Esophagus muscularis mucosa (tissue), 4 donors: ENCODE data around the gene CPT1A. TPM values are rescaled to one million over a fixed set of nuclear protein-coding genes. Genes with fewer than 3 reads are reported as not detected.

Source experiments
- DNase-seq: peaks from one replicate; pipeline ENCODE4 v3.0.0-alpha.2; 2017; ENCODE audit errors: extremely low spot score
- H3K27ac ChIP-seq, 4 donors: fragments of 200-600 bp; sonication (generic); replicated peaks in 1 of 4; 1 replicate in 3 of 4; 2 replicates in 1 of 4; pipeline ENCODE4 v1.5.1; 2016 to 2019; ENCODE audit warnings: mild to moderate bottlenecking in 1 of 4
- H3K27me3 ChIP-seq, 4 donors: fragments of 200-600 bp; sonication (generic); one replicate each; pipeline versions ENCODE4 v1.5.1 to v1.6.0; 2016 to 2019
- H3K36me3 ChIP-seq, 4 donors: fragments of 200-600 bp; sonication (generic); one replicate each; pipeline ENCODE4 v1.5.1; 2016 to 2019
- H3K4me1 ChIP-seq, 4 donors: fragments of 200-600 bp; sonication (generic); one replicate each; pipeline ENCODE4 v1.5.1; 2016 to 2019
- H3K4me3 ChIP-seq, 4 donors: fragments of 200-600 bp; sonication (generic); 1 replicate in 2 of 4; 2 replicates in 2 of 4; pipeline ENCODE4 v1.5.1; 2016 to 2019; ENCODE audit warnings: mild to moderate bottlenecking in 4 of 4, moderate library complexity in 1 of 4
- H3K9me3 ChIP-seq, 4 donors: fragments of 200-600 bp; sonication (generic); 1 replicate in 3 of 4; 2 replicates in 1 of 4; pipeline ENCODE4 v1.5.1; 2016 to 2019
- EP300 ChIP-seq: sonication (generic); formaldehyde crosslinking; IDR thresholded peaks from one replicate; pipeline ENCODE4 v1.6.1; 2017; ENCODE audit warnings: antibody characterized with exemption
- POLR2A ChIP-seq: fragments of 450-650 bp; IDR thresholded peaks from one replicate; pipeline ENCODE4 v1.6.1; 2017; ENCODE audit warnings: antibody characterized with exemption, moderate library complexity, mild to moderate bottlenecking, low read depth
- POLR2AphosphoS5 ChIP-seq, 2 donors: sonication (generic); formaldehyde crosslinking; IDR thresholded peaks; one replicate each; pipeline ENCODE4 v1.6.1; 2017; ENCODE audit warnings: antibody characterized with exemption in 2 of 2
- WGBS: methylation state at CpG from one replicate; pipeline ENCODE4 v1.1.5; 2018; 5-methylcytosine and 5-hydroxymethylcytosine counted together
- intact Hi-C: fragments of 100-400 bp; cut with DNase I; formaldehyde crosslinking; loops from one replicate; pipeline ENCODE4 v1.15.1; 2023
- total RNA-seq, 4 donors: library from RNA; depleted of rRNA; stranded (reverse); fragments of >200 nt; gene quantifications; one replicate each; pipeline versions ENCODE4 v1.1.0 to v1.2.1, GENCODE V29; 2016
- TF ChIP-seq, protein P1 (sequence below), 3 experiments: fragments of 200-600 bp in 2 of 3; fragments of 450-650 bp in 1 of 3; sonication (generic) in 2 of 3; IDR thresholded peaks; one replicate each; pipeline ENCODE4 v1.5.1; 2017 to 2019; ENCODE audit warnings: antibody characterized with exemption in 3 of 3, mild to moderate bottlenecking in 2 of 3, moderate library complexity in 1 of 3

Gene CPT1A
- total RNA-seq, 4 donors from 2014 or later = 36.1 to 122 (median 77.5) TPM

- H3K27ac ChIP-seq = no peak overlapping the region
- 78% methylated on average over 5 of the region's 5 CpGs for WGBS
- H3K36me3 ChIP-seq = peaks cover 0 to 16% (median 12%) of the 10 kb centered on the region in 4 donors
- no peaks in the 10 kb centered on the region for H3K27me3 ChIP-seq
- no peak for DNase-seq
- intact Hi-C loops = no loop called here
- peaks cover 27 to 53% (median 40%) of the 10 kb centered on the region in 4 donors for H3K4me1 ChIP-seq
- TF ChIP-seq POLR2A (no peak), EP300 (no peak), POLR2AphosphoS5 (IDR thresholded peaks at IDR 0.05) (no peak)
- TF ChIP-seq, protein P1, sequence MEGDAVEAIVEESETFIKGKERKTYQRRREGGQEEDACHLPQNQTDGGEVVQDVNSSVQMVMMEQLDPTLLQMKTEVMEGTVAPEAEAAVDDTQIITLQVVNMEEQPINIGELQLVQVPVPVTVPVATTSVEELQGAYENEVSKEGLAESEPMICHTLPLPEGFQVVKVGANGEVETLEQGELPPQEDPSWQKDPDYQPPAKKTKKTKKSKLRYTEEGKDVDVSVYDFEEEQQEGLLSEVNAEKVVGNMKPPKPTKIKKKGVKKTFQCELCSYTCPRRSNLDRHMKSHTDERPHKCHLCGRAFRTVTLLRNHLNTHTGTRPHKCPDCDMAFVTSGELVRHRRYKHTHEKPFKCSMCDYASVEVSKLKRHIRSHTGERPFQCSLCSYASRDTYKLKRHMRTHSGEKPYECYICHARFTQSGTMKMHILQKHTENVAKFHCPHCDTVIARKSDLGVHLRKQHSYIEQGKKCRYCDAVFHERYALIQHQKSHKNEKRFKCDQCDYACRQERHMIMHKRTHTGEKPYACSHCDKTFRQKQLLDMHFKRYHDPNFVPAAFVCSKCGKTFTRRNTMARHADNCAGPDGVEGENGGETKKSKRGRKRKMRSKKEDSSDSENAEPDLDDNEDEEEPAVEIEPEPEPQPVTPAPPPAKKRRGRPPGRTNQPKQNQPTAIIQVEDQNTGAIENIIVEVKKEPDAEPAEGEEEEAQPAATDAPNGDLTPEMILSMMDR (IDR thresholded peaks at IDR 0.05) = no peak
- H3K9me3 ChIP-seq = no peaks in the 10 kb centered on the region
- no peak overlapping the region for H3K4me3 ChIP-seq
Measured at GRCh38 chr11:68822546-68822945, 19.2 kb downstream of the CPT1A start.

DNA sequence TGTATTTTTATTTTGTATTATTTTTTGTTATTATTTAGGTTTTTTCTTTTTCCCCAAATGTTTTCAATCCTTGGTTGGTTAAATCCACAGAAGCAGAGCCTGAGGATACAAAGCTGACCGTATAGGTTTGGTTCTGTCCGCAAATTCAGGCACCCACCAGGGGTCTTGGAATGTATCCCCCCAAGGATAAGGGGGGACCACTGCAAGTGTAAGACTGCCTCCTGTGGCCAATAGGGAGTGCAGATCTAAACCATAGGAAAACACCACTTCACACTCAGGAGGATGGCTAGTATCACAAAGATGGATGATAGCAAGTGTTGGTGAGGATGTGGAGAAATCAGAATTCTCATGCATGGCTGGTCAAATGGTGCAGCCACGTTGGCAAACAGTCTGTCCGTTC lies 20.0 kb downstream of the CPT1A start:
- TF ChIP-seq EP300 (no peak), POLR2A (no peak), POLR2AphosphoS5 (IDR thresholded peaks at IDR 0.05) (no peak)
- TF ChIP-seq, protein P1 (IDR thresholded peaks at IDR 0.05) = no peak
- Histone ChIP-seq H3K27me3 (no peaks in the 10 kb centered on the region), H3K4me3 (no peak overlapping the region), H3K4me1 (peaks cover 26 to 50% (median 36%) of the 10 kb centered on the region in 4 donors), H3K36me3 (peaks cover 0 to 16% (median 12%) of the 10 kb centered on the region in 4 donors), H3K9me3 (no peaks in the 10 kb centered on the region), H3K27ac (no peak overlapping the region)
- intact Hi-C loops = no loop called here
- DNase-seq = no peak
- WGBS = 77% methylated on average over 3 of the region's 4 CpGs

- intact Hi-C loops = no loop called here
- H3K4me1 ChIP-seq = peaks cover 16 to 39% (median 27%) of the 10 kb centered on the region in 4 donors
- no peaks in the 10 kb centered on the region for H3K27me3 ChIP-seq
- DNase-seq = no peak
- no peak overlapping the region for H3K4me3 ChIP-seq
- 85% methylated on average over 10 of the region's 10 CpGs for WGBS
- no peak for TF ChIP-seq POLR2A
- TF ChIP-seq, protein P1 (IDR thresholded peaks at IDR 0.05) = no peak
- no peak for TF ChIP-seq EP300
- no peak for TF ChIP-seq POLR2AphosphoS5 (IDR thresholded peaks at IDR 0.05)
- H3K27ac ChIP-seq = no peak overlapping the region
- no peaks in the 10 kb centered on the region for H3K9me3 ChIP-seq
- H3K36me3 ChIP-seq = peaks cover 6 to 35% (median 31%) of the 10 kb centered on the region in 4 donors
Measured at GRCh38 chr11:68819362-68819761, 22.4 kb downstream of the CPT1A start.

DNA sequence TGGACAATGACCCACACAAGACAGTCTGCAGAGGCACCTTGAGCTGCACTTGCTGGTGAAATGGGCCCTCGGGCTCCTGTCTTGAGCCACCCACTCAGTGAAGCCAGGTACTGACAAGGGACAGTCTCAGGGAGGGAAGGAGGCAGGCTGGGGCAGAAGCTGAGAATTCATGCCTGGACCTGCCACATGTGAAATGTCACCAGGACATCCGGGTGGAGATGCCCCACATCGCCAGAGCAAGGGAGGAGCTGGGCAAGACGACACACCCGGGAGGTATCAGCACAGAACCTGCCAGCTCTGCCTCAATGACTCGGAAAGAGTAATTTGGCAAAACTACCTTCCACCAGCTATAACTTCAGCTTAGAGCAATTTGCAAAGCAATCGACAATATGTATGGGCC lies 23.5 kb downstream of the CPT1A start:
- Histone ChIP-seq H3K4me1 (peaks cover 16 to 39% (median 27%) of the 10 kb centered on the region in 4 donors), H3K36me3 (peaks cover 6 to 46% (median 40%) of the 10 kb centered on the region in 4 donors), H3K27ac (no peak overlapping the region), H3K4me3 (no peak overlapping the region), H3K9me3 (no peaks in the 10 kb centered on the region), H3K27me3 (no peaks in the 10 kb centered on the region)
- intact Hi-C loops = no loop called here
- no peak for DNase-seq
- WGBS = 87% methylated on average over 7 of the region's 7 CpGs
- TF ChIP-seq EP300 (no peak), POLR2AphosphoS5 (IDR thresholded peaks at IDR 0.05) (no peak), POLR2A (no peak)
- TF ChIP-seq, protein P1 (IDR thresholded peaks at IDR 0.05) = no peak

DNA sequence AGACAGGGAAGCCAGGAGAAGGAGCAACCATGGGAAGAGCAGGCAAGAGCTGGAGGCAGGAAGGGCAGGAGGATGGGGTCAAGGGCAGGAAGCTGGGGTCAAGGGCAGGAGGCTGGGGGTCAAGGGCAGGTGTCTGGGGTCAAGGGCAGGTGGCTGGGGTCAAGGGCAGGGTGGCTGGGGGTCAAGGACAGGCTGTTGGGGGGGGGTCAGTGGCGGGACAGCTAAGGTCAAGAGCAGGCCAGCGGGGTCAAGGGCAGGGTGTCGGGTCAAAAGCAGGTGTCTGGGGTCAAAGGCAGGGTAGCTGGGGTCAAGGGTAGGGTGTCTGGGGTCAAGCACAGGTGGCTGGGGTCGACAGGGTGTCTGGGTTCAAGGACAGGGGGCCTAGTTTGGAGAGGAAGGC lies 24.2 kb downstream of the CPT1A start:
- no peak for DNase-seq
- intact Hi-C loops = no loop called here
- H3K27ac ChIP-seq = no peak overlapping the region
- no peak overlapping the region for H3K4me3 ChIP-seq
- TF ChIP-seq, protein P1 (IDR thresholded peaks at IDR 0.05) = no peak
- TF ChIP-seq POLR2AphosphoS5 (IDR thresholded peaks at IDR 0.05) = no peak
- no peak for TF ChIP-seq POLR2A
- TF ChIP-seq EP300 = no peak
- H3K27me3 ChIP-seq = no peaks in the 10 kb centered on the region
- H3K36me3 ChIP-seq = peaks cover 6 to 53% (median 43%) of the 10 kb centered on the region in 4 donors
- no peaks in the 10 kb centered on the region for H3K9me3 ChIP-seq
- H3K4me1 ChIP-seq = peaks cover 16 to 39% (median 27%) of the 10 kb centered on the region in 4 donors
- 97% methylated on average over 4 of the region's 4 CpGs for WGBS
